ENCODE measurements around the gene MAP3K14.

DNA sequence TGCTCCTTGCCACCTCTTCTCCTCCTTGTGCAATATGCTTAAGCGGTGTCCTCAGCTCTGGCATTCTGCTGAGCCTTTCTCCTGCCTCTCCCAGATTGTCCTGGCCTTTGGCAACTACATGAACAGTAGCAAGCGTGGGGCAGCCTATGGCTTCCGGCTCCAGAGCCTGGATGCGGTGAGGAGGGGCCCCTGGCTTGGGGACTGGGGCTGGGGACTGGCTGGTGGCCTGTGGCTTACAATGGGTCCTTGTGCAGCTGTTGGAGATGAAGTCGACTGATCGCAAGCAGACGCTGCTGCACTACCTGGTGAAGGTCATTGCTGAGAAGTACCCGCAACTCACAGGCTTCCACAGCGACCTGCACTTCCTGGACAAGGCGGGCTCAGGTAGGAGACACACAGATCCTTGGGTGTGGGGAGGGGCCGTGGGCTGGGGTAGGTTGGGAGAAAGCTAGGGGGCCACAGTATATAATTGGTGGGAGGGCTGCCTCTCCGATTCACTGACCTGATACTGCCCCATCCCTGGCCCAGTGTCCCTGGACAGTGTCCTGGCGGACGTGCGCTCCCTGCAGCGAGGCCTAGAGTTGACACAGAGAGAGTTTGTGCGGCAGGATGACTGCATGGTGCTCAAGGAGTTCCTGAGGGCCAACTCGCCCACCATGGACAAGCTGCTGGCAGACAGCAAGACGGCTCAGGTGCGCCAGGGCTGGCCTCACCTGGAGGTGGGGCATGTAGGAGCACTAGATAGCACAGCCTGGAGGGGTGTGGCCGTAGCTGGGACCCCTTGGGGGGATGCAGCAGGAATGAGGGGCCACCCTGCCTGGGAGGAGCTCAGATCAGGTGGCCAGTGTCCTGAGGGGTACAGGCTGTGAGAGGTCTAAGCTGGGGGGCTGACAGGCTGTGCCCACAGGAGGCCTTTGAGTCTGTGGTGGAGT lies 71.8 kb downstream of the MAP3K14 start:
- TF ChIP-seq CTCF (conservative IDR thresholded peaks at IDR 0.05 in 1 of 2, IDR thresholded peaks at IDR 0.05 in 1 of 2; ENCODE audit: low read depth in 1 of 2, low read length in 2 of 2), result no peak
- TF ChIP-seq EZH2 (IDR thresholded peaks at IDR 0.05; ENCODE audit: low read length, missing control alignments), result no peak
